DOHH2 (cell line): ENCODE data around the gene BTNL2.
"Not testable (repeated sequence)": the region's sequence is repeated elsewhere in the genome, so short reads cannot be mapped to it uniquely, and the experiment has no call there.

Experiments
- CTCF ChIP-seq: fragments of 200-600 bp; sonication (generic); IDR thresholded peaks from one replicate; pipeline ENCODE4 v1.5.1; 2014; ENCODE audit warnings: antibody characterized with exemption, mild to moderate bottlenecking, low read depth, low read length; ENCODE audit not compliant: poor library complexity, severe bottlenecking
- EZH2phosphoT487 ChIP-seq: fragments of 200-600 bp; sonication (generic); IDR thresholded peaks from 2 replicates; pipeline ENCODE4 v1.6.1; 2017; ENCODE audit warnings: borderline replicate concordance, mild to moderate bottlenecking, antibody characterized with exemption, low read length, moderate library complexity, mixed read lengths

- TF ChIP-seq CTCF, EZH2phosphoT487: not testable (repeated sequence)
Observed at GRCh38 chr6:32359225-32359624, 47.8 kb downstream of the BTNL2 start.
